ENCODE results near the gene RPTOR.
"Not testable (repeated sequence)": the region's sequence is repeated elsewhere in the genome, so short reads cannot be mapped to it uniquely, and the experiment has no call there.

RPTOR gene

DNA sequence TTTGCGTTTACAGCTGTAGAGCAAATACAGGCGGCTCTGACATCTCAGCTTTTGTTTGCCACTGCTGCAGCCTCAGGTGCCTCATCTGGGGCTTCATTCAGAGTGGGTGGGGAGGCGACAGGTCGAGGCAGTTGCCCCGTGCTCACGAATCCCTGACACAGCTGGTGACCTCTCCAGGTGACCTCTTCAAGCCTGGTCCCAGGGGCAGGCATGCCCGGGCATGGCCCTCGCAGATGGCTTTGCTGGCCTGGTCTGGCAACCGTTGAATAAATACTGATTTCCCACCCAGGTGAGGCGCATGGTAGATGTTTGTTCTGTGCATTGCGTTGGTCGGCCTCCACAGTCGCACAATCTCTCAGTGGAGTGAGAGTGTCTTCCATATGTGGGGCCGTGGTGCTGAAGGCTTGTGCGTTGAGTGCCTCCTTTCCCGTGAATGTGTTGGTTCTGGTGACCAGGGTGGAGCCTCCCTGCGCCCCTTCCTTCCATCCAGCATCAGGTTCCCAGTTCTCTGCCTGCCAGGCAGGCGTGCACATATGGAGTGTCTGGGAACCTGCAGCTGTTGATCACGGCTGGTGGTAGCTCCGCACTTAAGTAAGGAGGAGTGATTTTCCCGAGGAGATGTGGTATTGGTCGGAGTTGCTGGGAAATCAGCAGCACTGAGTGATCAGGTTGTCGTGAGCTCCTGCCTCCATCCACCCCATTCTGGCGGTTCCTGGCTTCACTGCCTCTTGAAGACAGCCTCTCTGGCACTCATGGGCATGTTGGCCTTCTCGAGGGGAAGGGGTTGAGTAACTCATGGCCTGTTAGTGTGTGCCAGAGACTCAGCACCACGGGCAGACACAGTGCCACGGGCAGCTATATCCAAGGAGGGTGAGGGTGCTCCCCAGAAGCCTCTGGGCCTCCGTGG lies 149.7 kb downstream of the RPTOR start:
- DNase-seq (ENCODE audit: low read depth), result no peak

GRCh38 chr17:80694992-80695912 lies 150.6 kb downstream of the RPTOR start:
- DNase-seq (ENCODE audit: low read depth), result no peak

DNA sequence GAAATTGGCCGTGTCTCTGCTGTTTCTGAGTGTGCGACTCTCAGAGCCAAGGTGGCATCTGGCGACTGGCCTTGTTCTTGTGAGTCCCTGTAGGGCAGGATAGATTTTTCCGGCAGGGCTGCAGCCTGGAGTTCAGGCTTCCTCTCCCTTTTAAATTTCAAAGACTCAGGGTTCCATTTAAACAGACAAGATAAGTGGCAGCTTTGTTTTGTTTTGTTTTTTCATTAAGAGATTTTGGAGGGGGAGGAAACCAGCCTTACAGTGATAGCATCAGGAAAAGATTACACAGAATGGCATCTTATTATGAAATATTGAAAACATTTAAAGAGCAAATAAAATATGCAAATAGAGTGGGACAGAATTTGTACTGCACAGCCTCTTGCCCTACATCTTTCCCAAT lies 151.3 kb downstream of the RPTOR start:
- no peak for DNase-seq (ENCODE audit: low read depth)

DNA sequence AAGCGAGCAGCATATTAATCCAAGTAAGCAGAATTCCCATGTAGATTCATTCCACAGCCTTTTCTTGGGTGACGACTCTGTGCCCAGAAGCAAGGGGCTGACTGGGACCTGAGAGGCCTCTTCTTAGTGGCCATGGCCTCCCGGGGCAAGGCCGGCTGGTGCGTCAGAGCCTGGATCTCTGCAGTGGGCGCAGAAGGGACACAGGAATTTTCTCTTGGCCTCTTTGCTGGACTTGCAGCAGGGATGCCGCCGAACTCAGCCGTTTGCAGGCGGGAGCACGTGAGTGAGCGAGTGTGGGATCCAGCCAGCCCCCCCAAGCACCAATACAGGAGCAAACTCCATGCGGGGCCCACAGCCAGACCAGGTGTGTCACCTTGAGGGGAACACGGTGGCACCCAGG lies 151.8 kb downstream of the RPTOR start:
- no peak for DNase-seq (ENCODE audit: low read depth)

- DNase-seq (ENCODE audit: low read depth), result no peak
These were observed 152.3 kb downstream of the RPTOR start for GRCh38 chr17:80696964-80697363.

DNA sequence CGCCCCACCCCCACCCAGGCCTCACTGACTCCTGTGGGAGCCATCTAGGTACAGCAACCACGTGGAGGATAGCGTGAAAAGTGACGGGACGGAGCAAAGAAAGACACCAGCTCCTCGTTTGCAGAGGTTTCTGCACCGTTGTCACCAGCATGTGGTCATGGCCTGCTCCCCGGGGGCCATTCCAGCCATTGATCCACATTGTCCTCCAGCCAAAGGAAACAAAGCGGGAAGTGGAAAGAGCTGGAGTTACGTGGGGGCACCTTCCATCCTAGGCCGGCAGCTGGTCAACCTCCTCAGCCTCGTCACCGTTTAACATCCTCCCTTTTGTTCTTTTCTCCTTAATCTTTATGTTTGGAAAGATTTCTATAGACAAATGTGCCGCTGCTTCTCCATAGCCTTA lies 153.7 kb downstream of the RPTOR start:
- no peak for DNase-seq (ENCODE audit: low read depth)

GRCh38 chr17:80699205-80699604 lies 154.6 kb downstream of the RPTOR start:
- DNase-seq (ENCODE audit: low read depth), result not testable (repeated sequence)

GRCh38 chr17:80701730-80702129 lies 157.1 kb downstream of the RPTOR start:
- DNase-seq (ENCODE audit: low read depth), result no peak

DNA sequence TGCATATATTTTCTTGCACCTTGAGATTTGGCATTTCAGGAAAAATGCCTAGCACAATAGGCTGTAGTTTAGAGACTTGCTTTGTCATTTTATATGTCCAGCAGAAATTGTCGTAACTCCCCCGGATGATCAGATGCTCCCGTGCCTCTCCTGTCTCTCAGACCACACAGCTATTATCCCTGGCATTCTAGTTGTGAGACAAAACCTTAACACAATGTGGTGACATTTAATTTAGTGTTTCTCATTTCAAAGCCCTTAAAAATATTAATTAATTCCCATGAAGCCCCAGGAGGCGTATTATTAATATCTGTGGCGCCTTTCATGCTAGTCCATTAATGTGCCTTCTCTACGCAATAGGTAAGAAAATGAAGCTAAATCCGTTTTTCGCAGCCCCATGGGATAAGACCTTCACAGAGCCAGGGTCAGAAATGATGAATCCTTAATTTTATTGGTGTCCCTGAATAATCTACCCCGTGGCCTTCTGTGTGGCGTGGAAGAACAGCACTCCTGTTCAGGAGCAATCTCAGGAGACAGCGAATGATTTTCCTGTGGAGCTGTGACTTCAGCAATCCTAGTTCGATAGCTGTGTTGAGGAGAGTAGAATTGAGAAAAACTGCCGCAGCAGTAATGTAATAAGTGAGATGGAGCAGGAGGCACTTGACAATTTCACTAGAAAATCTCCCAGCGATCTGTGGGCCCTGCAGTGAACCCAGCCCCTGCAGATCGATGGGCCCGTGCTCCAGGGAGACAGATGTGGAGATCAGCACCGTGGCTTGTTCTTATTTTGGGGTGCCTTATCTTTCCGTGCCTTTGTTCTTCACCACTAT lies 157.9 kb downstream of the RPTOR start:
- DNase-seq (ENCODE audit: low read depth), result no peak

GRCh38 chr17:80703142-80703478 lies 158.5 kb downstream of the RPTOR start:
- DNase-seq (ENCODE audit: low read depth), result no peak

- no peak for DNase-seq (ENCODE audit: low read depth)
These were observed 159.8 kb downstream of the RPTOR start for GRCh38 chr17:80704381-80704819.

DNA sequence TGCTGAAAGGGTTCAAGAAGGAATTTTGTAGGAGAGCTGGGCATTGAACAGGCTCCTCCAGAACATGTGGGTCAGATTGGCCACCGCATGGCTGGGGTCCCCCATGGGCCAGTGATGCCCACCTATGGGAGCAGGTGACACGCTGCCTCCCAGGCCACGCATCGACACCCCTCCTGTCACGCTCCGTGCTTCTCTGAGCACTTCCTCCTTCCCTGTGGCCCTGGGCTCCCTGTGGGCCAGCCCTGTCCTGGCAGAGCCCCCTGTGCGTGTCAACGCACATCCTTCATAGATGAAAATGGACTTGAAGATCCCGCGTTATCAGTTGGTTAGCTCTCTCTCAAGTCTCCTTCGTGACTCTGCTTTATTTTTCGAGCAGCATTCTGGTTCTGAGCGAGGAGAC lies 160.3 kb downstream of the RPTOR start:
- no peak for DNase-seq (ENCODE audit: low read depth)

DNA sequence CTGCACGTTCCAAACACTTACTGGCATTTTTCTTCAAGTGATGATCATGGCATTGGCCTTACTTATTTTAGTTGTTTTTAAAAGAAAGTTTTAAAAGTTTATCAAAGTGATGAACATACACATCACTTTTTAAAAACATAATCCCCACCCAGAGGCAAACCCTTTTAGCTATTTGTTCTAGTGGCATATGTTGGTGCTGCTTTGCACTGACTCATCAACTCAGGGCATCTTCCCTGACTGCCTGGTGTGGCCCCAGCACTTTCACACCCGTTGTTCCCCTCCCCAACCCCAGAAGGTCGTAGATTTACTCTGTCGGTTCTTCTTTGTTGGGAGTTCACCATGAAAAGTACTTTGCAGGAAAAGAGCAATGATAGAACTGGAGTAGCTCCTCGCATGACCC lies 161.3 kb downstream of the RPTOR start:
- no peak for DNase-seq (ENCODE audit: low read depth)

DNA sequence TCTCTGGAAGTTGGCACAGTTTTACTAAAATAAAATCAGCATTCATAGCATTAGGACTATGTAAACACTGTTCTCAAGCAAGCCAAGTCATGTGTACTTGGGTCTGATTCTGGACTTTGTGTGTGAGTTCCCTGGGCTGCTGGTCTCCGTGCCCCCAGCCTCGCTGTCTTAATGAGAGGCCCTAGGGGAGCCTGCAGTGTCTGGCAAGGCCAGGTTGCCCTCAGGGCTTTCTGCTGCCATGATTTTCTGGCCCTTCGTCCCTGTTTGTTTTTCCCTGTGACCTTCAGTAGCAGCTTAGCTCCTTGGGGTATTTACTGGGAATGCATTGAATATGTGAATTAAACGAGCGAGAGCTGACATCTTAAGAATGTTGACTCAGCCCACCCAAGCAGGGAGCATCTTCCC lies 161.8 kb downstream of the RPTOR start:
- no peak for DNase-seq (ENCODE audit: low read depth)

DNA sequence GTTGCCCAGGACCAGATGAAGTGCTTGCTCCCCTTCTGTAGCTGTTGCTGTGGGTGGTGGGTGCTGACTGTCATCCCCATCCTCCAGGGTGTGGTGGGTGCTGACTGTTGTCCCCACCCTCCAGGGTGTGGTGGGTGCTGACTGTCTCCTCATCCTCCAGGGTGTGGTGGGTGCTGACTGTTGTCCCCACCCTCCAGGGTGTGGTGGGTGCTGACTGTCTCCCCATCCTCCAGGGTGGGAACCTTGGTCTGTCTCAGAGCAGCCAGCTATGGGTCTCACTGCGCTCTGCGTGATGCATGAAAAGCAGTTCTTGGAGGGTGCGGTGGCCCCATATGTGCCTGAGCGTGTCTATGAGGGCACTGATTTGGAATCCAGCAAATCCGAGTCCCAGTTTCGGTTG lies 163.8 kb downstream of the RPTOR start:
- DNase-seq (ENCODE audit: low read depth), result no peak

DNA sequence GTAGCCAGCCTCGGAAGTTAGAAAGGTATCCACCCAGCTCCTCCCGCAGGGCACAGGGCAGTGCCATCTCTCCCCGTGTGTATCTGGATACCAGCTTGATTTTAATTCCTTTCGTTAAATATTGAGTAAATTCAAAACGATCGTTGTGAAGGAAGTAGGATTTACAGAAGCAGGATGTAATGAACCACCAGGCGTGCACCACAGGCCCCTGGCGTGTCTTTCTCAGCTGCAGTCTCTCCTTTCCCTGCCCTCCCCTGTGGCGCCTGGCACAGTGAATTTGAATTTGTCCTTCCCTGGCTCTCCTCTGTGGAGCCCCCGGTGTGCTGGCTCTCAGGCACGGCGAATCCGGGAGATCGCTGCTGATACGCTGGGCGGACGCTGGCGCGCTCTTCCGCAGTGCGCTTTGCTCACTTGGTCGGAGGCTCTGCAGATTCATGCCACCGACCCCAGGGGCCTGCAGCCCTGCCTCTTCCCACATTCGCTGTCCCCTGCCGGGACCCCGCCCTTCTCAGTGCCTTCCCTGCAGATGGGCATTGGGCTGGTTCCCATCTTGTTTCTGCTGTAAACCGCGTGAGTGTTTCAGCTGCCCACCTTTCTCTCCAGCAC lies 164.6 kb downstream of the RPTOR start:
- no peak for DNase-seq (ENCODE audit: low read depth)

DNA sequence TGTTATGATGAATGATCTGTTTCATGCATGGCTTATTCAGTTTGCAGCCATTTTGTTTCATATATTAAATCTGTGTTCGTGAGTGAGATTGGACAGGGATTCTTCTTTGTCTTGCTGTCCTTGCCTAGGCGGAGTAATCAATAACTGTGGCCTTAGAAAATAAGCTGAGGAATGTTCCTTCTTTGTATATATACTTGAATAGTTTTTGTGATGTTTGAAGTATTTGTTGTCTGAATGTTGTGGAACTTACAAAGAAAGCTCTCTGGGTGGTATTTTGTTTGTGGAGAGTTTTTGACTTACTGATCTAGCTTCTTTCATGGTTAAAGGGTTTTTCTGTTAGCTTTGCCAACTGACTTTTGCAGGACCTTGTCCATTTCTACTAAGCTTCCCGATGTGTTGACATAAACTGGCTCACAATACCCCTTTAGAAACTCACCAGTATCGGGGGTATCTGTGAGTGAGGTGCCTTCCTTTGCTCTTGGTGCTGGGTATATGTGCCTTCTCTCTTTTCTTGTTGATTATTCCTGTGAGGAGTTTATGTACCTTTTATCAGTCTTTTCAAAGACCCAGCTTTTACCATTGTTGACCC lies 166.2 kb downstream of the RPTOR start:
- DNase-seq (ENCODE audit: low read depth), result no peak

DNA sequence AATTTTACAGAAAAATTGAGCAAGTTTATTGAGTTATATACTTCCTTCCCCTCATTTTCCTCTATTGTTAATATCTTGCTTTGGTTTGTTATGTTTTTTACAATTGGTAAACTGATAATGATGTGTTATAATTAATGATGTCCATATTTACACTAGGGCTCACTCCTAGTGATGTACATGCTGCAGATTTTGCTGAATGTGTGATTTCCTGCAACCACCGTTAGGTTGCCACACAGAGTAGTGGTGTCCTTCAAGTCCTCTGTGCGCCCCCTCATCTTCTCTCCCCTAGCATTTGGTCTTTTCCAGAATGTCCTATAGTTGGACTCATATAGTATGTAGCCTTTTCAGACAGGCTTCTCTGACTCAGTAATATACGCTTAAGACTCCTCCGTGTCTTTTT lies 167.5 kb downstream of the RPTOR start:
- no peak for DNase-seq (ENCODE audit: low read depth)

- no peak for DNase-seq (ENCODE audit: low read depth)
These were observed 168.0 kb downstream of the RPTOR start for GRCh38 chr17:80712606-80713005.

DNA sequence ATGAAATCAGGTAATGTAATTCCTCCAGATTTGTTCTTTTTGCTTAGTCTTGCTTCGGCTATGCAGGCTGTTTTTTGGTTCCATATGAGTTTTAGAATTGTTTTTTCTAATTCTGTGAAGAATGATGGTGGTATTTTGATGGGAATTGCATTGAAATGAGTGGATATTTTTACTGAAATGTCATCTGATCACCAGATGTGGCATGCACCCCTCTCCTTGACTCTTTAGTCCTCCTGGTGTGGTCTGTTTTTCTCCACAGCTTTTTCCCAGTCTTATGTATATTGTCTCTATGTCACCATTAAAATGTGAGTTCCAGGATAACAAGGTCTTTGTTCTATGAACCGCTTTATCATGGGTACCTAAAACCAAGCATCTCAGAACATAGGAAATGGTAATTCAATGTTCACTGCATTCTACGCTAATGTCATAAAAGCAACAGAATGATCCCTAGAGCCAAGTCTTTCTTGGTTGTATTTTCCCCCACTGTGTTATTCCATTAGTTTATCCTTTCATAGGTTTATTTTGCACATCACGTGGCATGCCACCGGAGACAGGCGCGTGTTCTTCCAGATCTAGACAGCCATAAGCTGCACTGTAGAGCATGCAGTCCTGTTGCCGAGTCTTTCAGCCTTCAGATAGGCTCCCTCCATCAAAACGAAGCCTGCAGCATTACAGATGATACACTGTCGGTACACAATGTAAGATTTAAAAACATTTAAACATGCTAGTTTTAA lies 172.5 kb downstream of the RPTOR start:
- no peak for DNase-seq (ENCODE audit: low read depth)

- DNase-seq (ENCODE audit: low read depth), result no peak
These were observed 173.1 kb downstream of the RPTOR start for GRCh38 chr17:80717720-80718083.
